Stomach (tissue), 9 donors: Measurements from ENCODE around the gene SORCS2. TPM values are rescaled to one million over a fixed set of nuclear protein-coding genes. Genes with fewer than 3 reads are reported as not detected.

Source experiments
- DNase-seq, 2 donors: peaks; one replicate each; pipeline versions ENCODE4 v3.0.0 to v3.0.0-alpha.2; 2013 to 2019
- H3K27ac ChIP-seq, 5 donors: fragments of 200-600 bp in 4 of 5; sonication (generic) in 4 of 5; one replicate each; pipeline ENCODE4 v1.5.1; 2013 to 2019; ENCODE audit warnings: mild to moderate bottlenecking in 1 of 5, moderate library complexity in 1 of 5
- H3K27me3 ChIP-seq, 3 donors: fragments of 200-600 bp; sonication (generic); one replicate each; pipeline ENCODE4 v1.5.1; 2017 to 2019; ENCODE audit warnings: mixed run types in 1 of 3
- H3K36me3 ChIP-seq, 4 donors: fragments of 200-600 bp; sonication (generic); 1 replicate in 3 of 4; 2 replicates in 1 of 4; pipeline ENCODE4 v1.5.1; 2016 to 2019
- H3K4me1 ChIP-seq, 4 donors: fragments of 200-600 bp; sonication (generic); one replicate each; pipeline ENCODE4 v1.5.1; 2016 to 2019
- H3K4me3 ChIP-seq, 4 donors: fragments of 200-600 bp; sonication (generic) in 3 of 4; one replicate each; pipeline ENCODE4 v1.5.1; 2016 to 2019; ENCODE audit warnings: mild to moderate bottlenecking in 1 of 4
- H3K9me3 ChIP-seq, 4 donors: fragments of 200-600 bp; sonication (generic); one replicate each; pipeline ENCODE4 v1.5.1; 2016 to 2019
- CTCF ChIP-seq, 7 experiments: fragments of 450-650 bp in 4 of 7; fragments of 200-600 bp in 3 of 7; sonication (generic) in 3 of 7; IDR thresholded peaks; one replicate each; pipeline ENCODE4 v1.5.1; 2016 to 2019; ENCODE audit warnings: antibody characterized with exemption in 7 of 7, control low read depth in 2 of 7, mild to moderate bottlenecking in 1 of 7
- EP300 ChIP-seq: sonication (generic); formaldehyde crosslinking; IDR thresholded peaks from one replicate; pipeline ENCODE4 v1.6.1; 2017; ENCODE audit warnings: antibody characterized with exemption
- POLR2A ChIP-seq, 4 donors: fragments of 450-650 bp; IDR thresholded peaks; one replicate each; pipeline ENCODE4 v1.6.1; 2016; ENCODE audit warnings: antibody characterized with exemption in 4 of 4, control low read depth in 2 of 4, mild to moderate bottlenecking in 1 of 4, moderate library complexity in 1 of 4
- POLR2AphosphoS5 ChIP-seq, 3 donors: sonication (generic); formaldehyde crosslinking; IDR thresholded peaks; one replicate each; pipeline ENCODE4 v1.6.1; 2016; ENCODE audit warnings: antibody characterized with exemption in 3 of 3
- WGBS, 5 donors: extraction: QIAGEN DNeasy Blood & Tissue Kit in 3 of 5; methylation state at CpG; one replicate each; pipeline versions ENCODE4 v1.1.5 to v1.1.7; 2013 to 2018; 5-methylcytosine and 5-hydroxymethylcytosine counted together
- intact Hi-C: fragments of 100-400 bp; cut with DNase I; formaldehyde crosslinking; loops from one replicate; pipeline ENCODE4 v1.15.1; 2023; ENCODE audit warnings: low total_unique reads
- polyA plus RNA-seq, 3 donors: library from polyadenylated mRNA; stranded (reverse); fragments of 200-250 nt; gene quantifications; one replicate each; pipeline ENCODE4 v1.2.3, GENCODE V29; 2013
- total RNA-seq, 5 donors: library from RNA; depleted of rRNA; stranded (reverse); fragments of >200 nt; gene quantifications; one replicate each; pipeline versions ENCODE4 v1.1.0 to v1.2.3, GENCODE V29; 2014 to 2016
- donor health status: healthy with polysubstance abuse.
- donor health status: Bipolar disorder and iron deficiency.
- donor health status: healthy.

Gene SORCS2
- total and polyA plus RNA-seq, 8 donors: under 0.01 to 13.0 (median 0.50) TPM; not detected in 1

- intact Hi-C loops: no loop called here
- DNase-seq: no peak
- 85 to 95% (median 90%) methylated on average over 11 to 19 of the region's 19 CpGs for WGBS, 5 donors
Observed at GRCh38 chr4:7712021-7712671, 519.8 kb downstream of the SORCS2 start.

GRCh38 chr4:7713757-7714156 lies 521.4 kb downstream of the SORCS2 start:
- TF ChIP-seq CTCF (IDR thresholded peaks at IDR 0.05): no peak
- no peak for TF ChIP-seq POLR2AphosphoS5 (IDR thresholded peaks at IDR 0.05)
- no peak for TF ChIP-seq EP300
- TF ChIP-seq POLR2A (IDR thresholded peaks at IDR 0.05): no peak
- DNase-seq: no peak
- 69 to 82% (median 77%) methylated on average over 3 to 7 of the region's 7 CpGs for WGBS, 5 donors

More at GRCh38 chr4:7712021-7712671, 519.8 kb downstream of the SORCS2 start:
- peaks cover 0 to 10% (median 3%) of the 10 kb centered on the region in 4 donors for H3K9me3 ChIP-seq
- H3K4me1 ChIP-seq: no peaks in the 10 kb centered on the region
- H3K4me3 ChIP-seq: no peak overlapping the region
- peaks cover 0 to 5% (median 0%) of the 10 kb centered on the region in 4 donors for H3K36me3 ChIP-seq
- TF ChIP-seq POLR2A (IDR thresholded peaks at IDR 0.05): no peak
- TF ChIP-seq EP300: no peak
- no peak for TF ChIP-seq POLR2AphosphoS5 (IDR thresholded peaks at IDR 0.05)
- TF ChIP-seq CTCF (IDR thresholded peaks at IDR 0.05): no peak
- H3K27ac ChIP-seq: no peak overlapping the region
- H3K27me3 ChIP-seq: peaks cover 0 to 2% (median 0%) of the 10 kb centered on the region in 3 donors

GRCh38 chr4:7714176-7714575 lies 521.8 kb downstream of the SORCS2 start:
- TF ChIP-seq CTCF (IDR thresholded peaks at IDR 0.05) (no peak), POLR2A (IDR thresholded peaks at IDR 0.05) (no peak), POLR2AphosphoS5 (IDR thresholded peaks at IDR 0.05) (no peak), EP300 (no peak)
- peaks cover 0 to 19% (median under 1%) of the 10 kb centered on the region in 3 donors for H3K27me3 ChIP-seq
- H3K36me3 ChIP-seq: peaks cover 0 to 5% (median 0%) of the 10 kb centered on the region in 4 donors
- H3K4me1 ChIP-seq: peaks cover 0 to 1% (median under 1%) of the 10 kb centered on the region in 4 donors
- H3K4me3 ChIP-seq: no peak overlapping the region
- DNase-seq: no peak
- 92 to 95% (median 93%) methylated on average over 20 of the region's 20 CpGs; no CpG with 5 or more reads in 1 of the 5 donors for WGBS, 5 donors
- peaks cover 0 to 10% (median 3%) of the 10 kb centered on the region in 4 donors for H3K9me3 ChIP-seq
- intact Hi-C loops: no loop called here
- H3K27ac ChIP-seq: no peak overlapping the region

More at GRCh38 chr4:7713757-7714156, 521.4 kb downstream of the SORCS2 start:
- no peak overlapping the region for H3K27ac ChIP-seq
- H3K36me3 ChIP-seq: peaks cover 0 to 5% (median 0%) of the 10 kb centered on the region in 4 donors
- intact Hi-C loops: no loop called here
- H3K4me3 ChIP-seq: no peak overlapping the region
- H3K27me3 ChIP-seq: peaks cover 0 to 15% (median 0%) of the 10 kb centered on the region in 3 donors
- H3K4me1 ChIP-seq: no peaks in the 10 kb centered on the region
- H3K9me3 ChIP-seq: peaks cover 0 to 10% (median 3%) of the 10 kb centered on the region in 4 donors

GRCh38 chr4:7714738-7715137 lies 522.4 kb downstream of the SORCS2 start:
- no peak overlapping the region for H3K4me3 ChIP-seq
- H3K36me3 ChIP-seq: peaks cover 0 to 5% (median 0%) of the 10 kb centered on the region in 4 donors
- no peak for DNase-seq
- TF ChIP-seq EP300 (no peak), CTCF (IDR thresholded peaks at IDR 0.05) (no peak), POLR2AphosphoS5 (IDR thresholded peaks at IDR 0.05) (no peak), POLR2A (IDR thresholded peaks at IDR 0.05) (no peak)
- no peak overlapping the region for H3K27ac ChIP-seq
- 83 to 100% (median 94%) methylated on average over 1 of the region's 1 CpG for WGBS, 5 donors
- H3K4me1 ChIP-seq: peaks cover 0 to 7% (median 5%) of the 10 kb centered on the region in 4 donors
- intact Hi-C loops: loop anchor here (5.0 kb wide), 1 partner anchor 527 kb away; no protein-coding TSS in a partner anchor
- H3K27me3 ChIP-seq: peaks cover 0 to 25% (median 6%) of the 10 kb centered on the region in 3 donors
- peaks cover 0 to 10% (median 3%) of the 10 kb centered on the region in 4 donors for H3K9me3 ChIP-seq
